Measurements from ENCODE around the gene CPAMD8.
"Not testable (repeated sequence)": the region's sequence is repeated elsewhere in the genome, so short reads cannot be mapped to it uniquely, and the experiment has no call there.

The CPAMD8 gene

DNA sequence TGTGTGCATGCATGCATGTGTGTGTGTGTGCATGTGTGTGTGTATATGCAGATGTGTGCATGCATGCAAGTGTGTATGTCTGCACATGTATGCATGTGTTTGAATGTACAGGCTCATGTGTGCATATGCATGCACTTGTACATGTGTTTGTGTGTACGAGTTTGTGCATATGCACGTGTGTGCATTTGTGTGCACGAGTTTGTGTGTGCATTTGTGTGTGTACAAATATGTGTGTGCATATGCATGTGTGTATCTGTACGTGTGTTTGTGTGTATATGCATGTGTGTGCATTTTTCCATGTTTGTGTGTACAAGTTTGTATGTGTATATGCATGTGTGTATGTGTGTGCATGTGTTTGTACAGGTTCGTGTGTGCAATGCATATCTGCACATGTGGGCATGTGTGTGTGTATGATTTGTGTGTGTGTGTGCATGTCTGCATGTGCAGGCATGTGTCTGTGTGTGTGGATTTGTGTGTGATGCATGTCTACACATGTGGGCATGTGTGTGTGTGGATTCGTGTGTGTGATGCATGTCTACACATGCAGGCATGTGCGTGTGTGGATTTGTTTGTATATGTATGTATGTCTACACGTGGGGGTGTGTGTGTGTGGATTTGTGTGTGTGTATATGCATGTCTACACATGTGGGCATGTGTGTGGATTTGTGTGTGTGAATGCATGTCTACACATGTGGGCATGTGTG, 80.7 kb downstream of the CPAMD8 start:
- Histone ChIP-seq H3K9me3 (ENCODE audit: low read length) (no peaks in the 10 kb centered on the region), H3K36me3 (ENCODE audit: insufficient read depth, low read length) (no peaks in the 10 kb centered on the region), H3K27me3 (ENCODE audit: insufficient read depth, low read length) (no peaks in the 10 kb centered on the region), H2AFZ (ENCODE audit: low read depth, low read length) (no peak overlapping the region), H3K4me1 (ENCODE audit: insufficient read depth, low read length) (no peaks in the 10 kb centered on the region), H3K4me3 (ENCODE audit: low read length) (no peak overlapping the region)

DNA sequence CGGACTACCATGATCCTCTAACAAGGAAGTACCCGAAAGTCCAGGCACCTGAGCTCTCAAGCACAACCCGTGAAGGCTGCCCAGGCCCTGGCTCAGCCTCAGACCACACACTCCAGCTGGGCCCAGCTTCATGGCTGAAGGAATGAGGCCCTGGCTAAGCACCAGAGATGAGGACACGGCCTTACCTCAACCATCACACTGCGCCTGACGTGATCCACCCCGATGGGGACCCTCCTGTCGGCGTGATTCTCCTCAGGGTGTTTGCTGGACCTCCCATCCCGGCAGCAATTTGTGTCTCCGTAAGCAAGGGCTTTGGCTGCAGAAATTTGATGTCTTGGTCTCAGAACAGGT, 81.3 kb downstream of the CPAMD8 start:
- Histone ChIP-seq H3K4me3 (ENCODE audit: low read length) (no peak overlapping the region), H3K4me1 (ENCODE audit: insufficient read depth, low read length) (no peaks in the 10 kb centered on the region), H2AFZ (ENCODE audit: low read depth, low read length) (no peak overlapping the region), H3K36me3 (ENCODE audit: insufficient read depth, low read length) (no peaks in the 10 kb centered on the region), H3K27me3 (ENCODE audit: insufficient read depth, low read length) (no peaks in the 10 kb centered on the region), H3K9me3 (ENCODE audit: low read length) (no peaks in the 10 kb centered on the region)

DNA sequence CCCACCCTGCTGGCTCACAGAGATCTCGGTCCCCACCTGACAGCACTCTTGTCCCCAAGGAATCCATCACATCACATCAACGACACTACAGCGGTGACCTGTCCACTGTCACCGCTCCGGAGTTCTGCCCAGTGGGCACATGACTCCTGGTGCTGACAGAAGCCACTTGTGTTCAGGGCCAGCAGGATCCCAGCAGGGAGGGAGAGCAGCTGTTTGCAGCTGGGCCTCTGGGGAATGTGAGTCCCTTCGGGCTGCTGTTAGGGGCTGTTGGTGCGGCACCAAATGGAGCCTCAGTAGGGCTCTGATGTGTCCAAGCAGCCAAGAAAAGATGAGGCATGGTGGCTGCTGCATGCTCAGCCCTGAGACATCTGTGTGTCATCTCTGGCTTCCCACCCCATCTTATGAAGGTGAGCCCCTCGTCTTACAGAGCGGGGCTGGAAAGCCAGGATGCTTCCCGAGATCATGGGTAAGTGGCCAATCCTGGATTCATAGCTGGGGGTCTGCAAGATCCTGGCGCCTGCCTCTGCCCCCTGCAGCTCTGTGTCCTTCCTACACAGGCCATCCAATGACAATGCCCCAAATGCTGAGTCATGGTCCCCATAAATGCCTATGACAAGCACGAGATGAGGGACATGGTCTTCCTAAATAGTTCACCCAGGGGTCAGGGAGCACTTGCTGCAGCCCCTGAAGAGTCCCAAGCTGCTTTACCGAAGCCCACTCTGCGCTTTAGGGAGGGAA, 81.8 kb downstream of the CPAMD8 start:
- H3K4me3 ChIP-seq (ENCODE audit: low read length), result no peak overlapping the region
- H3K27me3 ChIP-seq (ENCODE audit: insufficient read depth, low read length), result no peaks in the 10 kb centered on the region
- no peaks in the 10 kb centered on the region for H3K9me3 ChIP-seq (ENCODE audit: low read length)
- no peak overlapping the region for H2AFZ ChIP-seq (ENCODE audit: low read depth, low read length)
- H3K36me3 ChIP-seq (ENCODE audit: insufficient read depth, low read length), result no peaks in the 10 kb centered on the region
- no peaks in the 10 kb centered on the region for H3K4me1 ChIP-seq (ENCODE audit: insufficient read depth, low read length)

DNA sequence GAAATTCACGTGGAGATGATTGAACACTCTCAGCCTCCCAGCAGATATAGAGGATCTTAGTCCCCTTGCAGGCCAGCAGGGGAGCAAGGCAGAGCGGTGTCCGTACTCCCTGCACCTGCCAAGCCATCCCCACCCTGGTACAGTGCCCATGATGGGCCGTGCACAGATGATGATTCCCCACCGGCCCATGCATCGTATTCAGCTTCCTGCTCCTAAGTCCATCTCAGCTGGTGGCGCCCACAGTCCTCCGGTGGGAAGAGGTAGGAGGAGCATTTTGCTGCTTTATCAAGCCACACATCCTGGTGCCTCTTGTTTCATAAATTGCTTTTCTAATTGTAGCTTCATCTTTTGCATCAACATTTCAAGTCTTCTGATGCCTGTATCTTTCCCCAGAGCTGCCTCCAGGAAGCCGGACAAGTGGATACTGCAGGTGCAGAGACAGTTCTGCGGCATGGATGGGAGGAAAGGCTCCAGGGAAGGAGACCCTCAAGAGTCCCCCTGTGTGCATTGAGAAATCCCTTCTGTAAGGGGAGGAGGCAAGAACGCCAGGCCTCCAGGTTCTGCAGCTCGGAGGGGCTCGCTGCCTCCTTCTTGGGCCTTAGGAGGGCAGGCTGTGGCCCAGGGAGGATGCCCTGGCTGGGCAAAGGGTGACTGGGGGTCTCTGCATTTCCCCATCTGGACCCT, 82.5 kb downstream of the CPAMD8 start:
- Histone ChIP-seq H3K27me3 (ENCODE audit: insufficient read depth, low read length) (no peaks in the 10 kb centered on the region), H2AFZ (ENCODE audit: low read depth, low read length) (no peak overlapping the region), H3K4me1 (ENCODE audit: insufficient read depth, low read length) (no peaks in the 10 kb centered on the region), H3K4me3 (ENCODE audit: low read length) (no peak overlapping the region), H3K9me3 (ENCODE audit: low read length) (no peaks in the 10 kb centered on the region), H3K36me3 (ENCODE audit: insufficient read depth, low read length) (no peaks in the 10 kb centered on the region)

DNA sequence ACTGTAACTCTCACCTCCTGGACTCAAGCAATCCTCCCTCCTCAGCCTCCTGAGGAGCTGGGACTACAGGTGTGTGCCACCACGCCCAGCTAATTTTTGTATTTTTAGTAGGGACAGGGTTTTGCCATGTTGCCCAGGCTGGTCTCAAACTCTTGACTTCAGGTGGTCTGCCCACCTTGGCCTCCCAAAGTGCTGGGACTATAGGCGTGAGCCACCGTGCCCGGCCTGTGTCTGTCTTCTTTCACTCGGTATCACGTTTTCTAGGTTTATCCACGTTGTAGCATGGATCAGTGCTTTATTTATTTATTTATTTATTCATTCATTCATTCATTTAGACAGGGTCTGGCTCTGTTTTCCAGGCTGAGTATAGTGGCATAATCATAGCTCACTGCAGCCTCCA, 83.5 kb downstream of the CPAMD8 start:
- H2AFZ ChIP-seq (ENCODE audit: low read depth, low read length); H3K36me3 ChIP-seq (ENCODE audit: insufficient read depth, low read length); H3K27me3 ChIP-seq (ENCODE audit: insufficient read depth, low read length); H3K4me1 ChIP-seq (ENCODE audit: insufficient read depth, low read length); H3K4me3 ChIP-seq (ENCODE audit: low read length); H3K9me3 ChIP-seq (ENCODE audit: low read length): not testable (repeated sequence)

DNA sequence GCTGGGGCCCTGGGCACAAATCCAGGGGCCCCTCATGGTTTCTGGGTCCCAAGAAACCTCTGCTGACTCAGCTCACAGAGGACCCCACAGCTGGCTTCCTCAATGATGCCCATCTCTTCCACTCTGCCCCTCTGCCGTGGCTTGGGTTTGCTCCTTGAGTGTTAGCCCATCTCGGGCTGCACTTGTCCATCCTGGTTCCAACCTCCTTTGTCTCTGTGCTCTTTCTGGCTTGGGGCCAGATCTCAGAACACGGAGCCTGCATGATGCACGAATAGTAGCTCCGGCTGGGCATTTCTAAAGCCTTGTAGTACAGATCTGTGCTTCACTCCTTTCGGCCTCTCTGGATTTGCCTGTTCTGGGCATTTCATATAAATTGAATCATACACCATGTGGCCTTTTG, 84.0 kb downstream of the CPAMD8 start:
- no peaks in the 10 kb centered on the region for H3K36me3 ChIP-seq (ENCODE audit: insufficient read depth, low read length)
- no peaks in the 10 kb centered on the region for H3K4me1 ChIP-seq (ENCODE audit: insufficient read depth, low read length)
- no peak overlapping the region for H2AFZ ChIP-seq (ENCODE audit: low read depth, low read length)
- H3K4me3 ChIP-seq (ENCODE audit: low read length), result no peak overlapping the region
- H3K27me3 ChIP-seq (ENCODE audit: insufficient read depth, low read length), result no peaks in the 10 kb centered on the region
- no peaks in the 10 kb centered on the region for H3K9me3 ChIP-seq (ENCODE audit: low read length)

DNA sequence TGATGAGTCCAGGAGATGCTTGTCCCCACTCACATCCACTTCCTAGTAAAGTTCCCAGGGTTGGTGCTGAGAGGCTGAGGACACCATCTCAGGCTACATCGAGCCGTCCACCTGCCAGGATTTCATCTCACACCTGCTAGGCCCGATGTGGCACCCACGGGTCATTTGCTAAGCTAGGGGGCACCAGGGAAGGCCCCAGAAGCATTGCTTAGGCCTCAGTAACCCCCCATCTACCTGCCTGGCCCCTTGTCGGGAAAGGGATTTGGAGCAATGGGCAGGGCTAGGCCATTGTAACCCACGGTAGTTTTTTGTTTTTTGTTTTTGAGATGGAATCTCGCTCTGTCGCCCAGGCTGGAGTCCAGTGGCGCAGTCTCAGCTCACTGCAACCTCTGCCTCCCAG, 86.0 kb downstream of the CPAMD8 start:
- no peak overlapping the region for H3K4me3 ChIP-seq (ENCODE audit: low read length)
- no peaks in the 10 kb centered on the region for H3K36me3 ChIP-seq (ENCODE audit: insufficient read depth, low read length)
- H3K27me3 ChIP-seq (ENCODE audit: insufficient read depth, low read length), result no peaks in the 10 kb centered on the region
- no peak overlapping the region for H2AFZ ChIP-seq (ENCODE audit: low read depth, low read length)
- H3K9me3 ChIP-seq (ENCODE audit: low read length), result no peaks in the 10 kb centered on the region
- H3K4me1 ChIP-seq (ENCODE audit: insufficient read depth, low read length), result no peaks in the 10 kb centered on the region

DNA sequence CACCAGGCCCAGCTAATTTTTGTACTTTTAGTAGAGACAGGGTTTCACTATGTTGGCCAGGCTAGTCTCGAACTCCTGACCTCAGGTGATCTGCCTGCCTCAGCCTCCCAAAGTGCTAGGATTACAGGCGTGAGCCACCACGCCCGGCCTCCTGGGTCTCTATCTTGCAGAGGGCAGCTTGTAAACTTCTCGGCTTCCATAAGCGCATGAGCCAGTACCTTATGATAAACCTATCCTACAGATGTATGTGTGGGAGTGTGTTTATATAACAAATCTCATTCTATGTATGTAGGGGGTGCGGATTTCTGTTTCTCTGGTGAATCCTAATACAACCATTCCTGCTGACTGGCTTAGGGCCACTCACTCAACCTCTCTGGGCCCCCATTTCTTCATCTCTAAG, 86.5 kb downstream of the CPAMD8 start:
- not testable (repeated sequence) for H3K4me1 ChIP-seq (ENCODE audit: insufficient read depth, low read length); H3K4me3 ChIP-seq (ENCODE audit: low read length); H3K9me3 ChIP-seq (ENCODE audit: low read length); H2AFZ ChIP-seq (ENCODE audit: low read depth, low read length); H3K27me3 ChIP-seq (ENCODE audit: insufficient read depth, low read length); H3K36me3 ChIP-seq (ENCODE audit: insufficient read depth, low read length)

DNA sequence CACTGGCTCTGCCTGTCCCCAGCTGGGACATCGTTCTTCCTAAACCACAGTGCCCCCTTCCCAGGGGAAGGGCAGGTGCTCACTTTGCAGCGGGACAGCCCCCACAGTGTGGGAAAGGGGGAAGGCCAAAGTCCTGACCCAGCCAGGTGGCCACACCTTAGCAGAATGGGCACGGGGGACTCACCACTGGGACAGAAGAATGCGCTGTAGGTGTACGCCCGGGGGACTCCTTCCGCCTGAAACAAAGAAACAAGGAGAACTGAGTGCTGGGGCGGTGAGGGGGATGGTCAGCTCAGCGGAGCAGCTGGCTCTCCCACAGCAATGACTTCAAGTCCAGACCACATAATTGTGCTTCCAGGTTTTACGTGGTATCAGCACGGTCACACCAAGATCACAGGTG, 88.4 kb downstream of the CPAMD8 start:
- no peaks in the 10 kb centered on the region for H3K4me1 ChIP-seq (ENCODE audit: insufficient read depth, low read length)
- no peaks in the 10 kb centered on the region for H3K36me3 ChIP-seq (ENCODE audit: insufficient read depth, low read length)
- H3K4me3 ChIP-seq (ENCODE audit: low read length), result no peak overlapping the region
- no peaks in the 10 kb centered on the region for H3K9me3 ChIP-seq (ENCODE audit: low read length)
- H3K27me3 ChIP-seq (ENCODE audit: insufficient read depth, low read length), result no peaks in the 10 kb centered on the region
- H2AFZ ChIP-seq (ENCODE audit: low read depth, low read length), result no peak overlapping the region

DNA sequence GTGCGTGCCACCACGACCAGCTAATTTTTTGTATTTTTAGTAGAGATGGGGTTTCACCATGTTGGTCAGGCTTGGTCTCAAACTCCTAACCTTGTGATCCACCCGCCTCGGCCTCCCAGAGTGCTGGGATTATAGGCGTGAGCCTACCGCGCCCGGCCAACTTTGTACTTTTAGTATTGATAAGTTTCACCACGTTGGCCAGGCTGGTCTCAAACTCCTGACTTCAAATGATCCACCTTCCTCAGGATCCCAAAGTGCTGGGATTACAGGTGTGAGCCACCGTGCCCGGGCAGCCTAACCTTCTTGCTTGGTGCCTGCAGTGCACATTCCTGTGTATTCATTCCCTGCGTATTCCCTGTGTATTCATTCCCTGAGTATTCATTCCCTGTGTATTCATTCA, 88.8 kb downstream of the CPAMD8 start:
- H2AFZ ChIP-seq (ENCODE audit: low read depth, low read length); H3K27me3 ChIP-seq (ENCODE audit: insufficient read depth, low read length); H3K4me1 ChIP-seq (ENCODE audit: insufficient read depth, low read length); H3K9me3 ChIP-seq (ENCODE audit: low read length); H3K36me3 ChIP-seq (ENCODE audit: insufficient read depth, low read length); H3K4me3 ChIP-seq (ENCODE audit: low read length): not testable (repeated sequence)

DNA sequence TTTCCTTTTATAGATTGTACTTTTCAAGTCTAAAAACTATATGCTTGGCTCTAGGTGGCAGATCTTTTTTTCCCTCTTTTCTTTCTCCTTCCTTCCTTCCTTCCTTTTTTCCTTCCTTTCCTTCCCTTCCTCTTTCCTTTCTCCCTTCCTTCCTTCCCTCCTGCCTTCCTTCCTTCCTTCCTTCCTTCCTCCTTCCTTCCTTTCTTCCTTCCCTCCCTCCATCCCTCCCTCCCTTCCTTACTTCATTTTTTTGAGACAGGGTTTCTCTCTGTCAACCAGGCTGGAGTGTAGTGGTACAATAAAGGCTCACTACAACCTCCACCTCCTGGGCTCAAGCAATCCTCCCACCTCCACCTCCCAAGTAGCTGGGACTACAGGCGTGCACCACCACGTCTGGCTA, 89.7 kb downstream of the CPAMD8 start:
- Histone ChIP-seq H3K27me3 (ENCODE audit: insufficient read depth, low read length) (no peaks in the 10 kb centered on the region), H2AFZ (ENCODE audit: low read depth, low read length) (no peak overlapping the region), H3K9me3 (ENCODE audit: low read length) (no peaks in the 10 kb centered on the region), H3K4me1 (ENCODE audit: insufficient read depth, low read length) (no peaks in the 10 kb centered on the region), H3K36me3 (ENCODE audit: insufficient read depth, low read length) (no peaks in the 10 kb centered on the region), H3K4me3 (ENCODE audit: low read length) (no peak overlapping the region)

DNA sequence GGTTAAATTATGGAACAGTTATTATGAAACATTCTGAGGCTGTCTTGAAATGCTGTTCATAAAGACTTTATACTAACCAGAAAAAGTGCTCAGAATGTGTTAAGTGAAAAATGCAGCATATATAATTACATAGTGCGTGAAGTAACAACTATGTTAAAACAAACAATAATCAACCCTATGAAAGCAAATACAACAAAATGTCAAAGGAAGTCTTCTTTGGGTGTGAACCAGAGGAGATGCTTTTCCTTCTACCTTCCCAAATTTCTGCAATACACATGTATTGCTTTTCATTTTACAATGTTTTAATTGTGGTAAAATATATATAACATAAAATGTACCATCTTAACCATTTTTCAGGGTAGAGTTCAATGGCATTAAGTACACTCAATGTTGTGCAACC, 92.1 kb downstream of the CPAMD8 start:
- Histone ChIP-seq H3K9me3 (ENCODE audit: low read length) (no peaks in the 10 kb centered on the region), H3K4me3 (ENCODE audit: low read length) (no peak overlapping the region), H3K36me3 (ENCODE audit: insufficient read depth, low read length) (no peaks in the 10 kb centered on the region), H3K27me3 (ENCODE audit: insufficient read depth, low read length) (no peaks in the 10 kb centered on the region), H3K4me1 (ENCODE audit: insufficient read depth, low read length) (no peaks in the 10 kb centered on the region), H2AFZ (ENCODE audit: low read depth, low read length) (no peak overlapping the region)

DNA sequence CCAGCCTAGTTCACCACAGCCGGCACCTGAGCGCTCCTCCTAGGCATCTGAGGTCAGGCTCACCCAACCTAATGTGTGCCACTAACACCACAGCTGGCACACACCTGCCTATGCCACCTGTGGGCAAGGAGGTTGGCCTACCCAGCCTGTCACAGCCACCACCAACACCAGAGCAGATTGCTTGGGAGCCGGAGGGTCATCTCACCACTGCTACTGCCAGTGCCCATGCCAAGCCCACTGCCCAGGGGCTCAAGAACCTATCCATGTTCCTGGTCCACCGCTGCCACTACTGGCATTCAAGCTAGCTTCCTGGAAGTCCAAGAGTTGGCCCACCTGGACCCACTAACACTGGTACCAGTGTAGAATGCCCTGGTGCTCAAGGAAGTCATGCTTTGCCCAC, 95.3 kb downstream of the CPAMD8 start:
- no peaks in the 10 kb centered on the region for H3K36me3 ChIP-seq (ENCODE audit: insufficient read depth, low read length)
- H3K27me3 ChIP-seq (ENCODE audit: insufficient read depth, low read length), result no peaks in the 10 kb centered on the region
- H3K4me3 ChIP-seq (ENCODE audit: low read length), result no peak overlapping the region
- no peak overlapping the region for H2AFZ ChIP-seq (ENCODE audit: low read depth, low read length)
- H3K9me3 ChIP-seq (ENCODE audit: low read length), result peaks cover 9% of the 10 kb centered on the region
- no peaks in the 10 kb centered on the region for H3K4me1 ChIP-seq (ENCODE audit: insufficient read depth, low read length)

Data from neuron (in vitro differentiated cells).